ENCODE data around the gene ZBTB33.

Gene ZBTB33

GRCh38 chrX:120244395-120244734 lies 6.2 kb upstream of the ZBTB33 start:
- no peak for DNase-seq (ENCODE audit: low read depth in 2 of 2)
- H3K4me3 ChIP-seq (replicated peaks in 1 of 2; ENCODE audit: low read depth in 2 of 2, low read length in 2 of 2): peak overlapping the region; percentile 68 to 74
- TF ChIP-seq CTCF (IDR thresholded peaks at IDR 0.05; ENCODE audit: low read depth, low read length): no peak

- no peak for TF ChIP-seq CTCF (IDR thresholded peaks at IDR 0.05; ENCODE audit: low read depth, low read length)
- peak; percentile 89 to 90 for DNase-seq (ENCODE audit: low read depth in 2 of 2)
Observed at GRCh38 chrX:120244735-120245498, 5.7 kb upstream of the ZBTB33 start.

GRCh38 chrX:120251471-120252011 lies 929 bp downstream of the ZBTB33 start:
- DNase-seq (ENCODE audit: low read depth in 2 of 2): peak; percentile 25 to 33
- TF ChIP-seq CTCF (IDR thresholded peaks at IDR 0.05; ENCODE audit: low read depth, low read length): no peak

More at GRCh38 chrX:120244735-120245498, 5.7 kb upstream of the ZBTB33 start:
- peak overlapping the region; percentile 68 to 74 for H3K4me3 ChIP-seq (replicated peaks in 1 of 2; ENCODE audit: low read depth in 2 of 2, low read length in 2 of 2)

GRCh38 chrX:120253784-120254183 lies 3.2 kb downstream of the ZBTB33 start:
- TF ChIP-seq CTCF (IDR thresholded peaks at IDR 0.05; ENCODE audit: low read depth, low read length): no peak
- no peak for DNase-seq (ENCODE audit: low read depth in 2 of 2)
- H3K4me3 ChIP-seq (replicated peaks in 1 of 2; ENCODE audit: low read depth in 2 of 2, low read length in 2 of 2): no peak overlapping the region

More at GRCh38 chrX:120251471-120252011, 929 bp downstream of the ZBTB33 start:
- peak overlapping the region; percentile 64 to 71 for H3K4me3 ChIP-seq (replicated peaks in 1 of 2; ENCODE audit: low read depth in 2 of 2, low read length in 2 of 2)

- no peak for TF ChIP-seq CTCF (IDR thresholded peaks at IDR 0.05; ENCODE audit: low read depth, low read length)
- no peak for DNase-seq (ENCODE audit: low read depth in 2 of 2)
Observed at GRCh38 chrX:120260369-120260768, 9.8 kb downstream of the ZBTB33 start.

GRCh38 chrX:120262859-120263708 lies 12.5 kb downstream of the ZBTB33 start:
- no peak overlapping the region for H3K4me3 ChIP-seq (replicated peaks in 1 of 2; ENCODE audit: low read depth in 2 of 2, low read length in 2 of 2)
- no peak for DNase-seq (ENCODE audit: low read depth in 2 of 2)
- no peak for TF ChIP-seq CTCF (IDR thresholded peaks at IDR 0.05; ENCODE audit: low read depth, low read length)

More at GRCh38 chrX:120260369-120260768, 9.8 kb downstream of the ZBTB33 start:
- H3K4me3 ChIP-seq (replicated peaks in 1 of 2; ENCODE audit: low read depth in 2 of 2, low read length in 2 of 2): no peak overlapping the region
